ENCODE results near the gene NR4A1. TPM values are rescaled to one million over a fixed set of nuclear protein-coding genes. Genes with fewer than 3 reads are reported as not detected.

NR4A1 gene
- total and polyA plus RNA-seq, 8 donors, result 11.7 to 85.4 (median 30.0) TPM

GRCh38 chr12:52027085-52027843 lies 24.0 kb upstream of the NR4A1 start:
- no peak for TF ChIP-seq CTCF (IDR thresholded peaks at IDR 0.05)
- Histone ChIP-seq H3K9me3 (no peaks in the 10 kb centered on the region), H3K27ac (no peak overlapping the region), H3K36me3 (no peaks in the 10 kb centered on the region), H3K4me1 (peaks cover 0 to 15% (median 2%) of the 10 kb centered on the region in 3 donors), H3K27me3 (no peaks in the 10 kb centered on the region), H3K4me3 (no peak overlapping the region)
- DNase-seq (no peak), ATAC-seq (no peak), FAIRE-seq (no peak)
- intact Hi-C loops (cut with DNase I), result loop anchor here in 2 of 3 donors (5.0 kb wide), 3 partner anchors 55 to 95 kb away; no protein-coding TSS in a partner anchor
- WGBS, 2 donors, result 68 to 70% methylated on average over 12 of the region's 12 CpGs

GRCh38 chr12:52029685-52030084 lies 21.6 kb upstream of the NR4A1 start:
- no peaks in the 10 kb centered on the region for H3K36me3 ChIP-seq
- H3K9me3 ChIP-seq, result no peaks in the 10 kb centered on the region
- peaks cover 0 to 18% (median 5%) of the 10 kb centered on the region in 3 donors for H3K4me1 ChIP-seq
- peak in 2 of 4 donors; percentile 2 to 5 for ATAC-seq
- DNase-seq, result no peak
- no peak for TF ChIP-seq CTCF (IDR thresholded peaks at IDR 0.05)
- 31 to 58% methylated on average over 4 of the region's 4 CpGs for WGBS, 2 donors
- no peak overlapping the region for H3K4me3 ChIP-seq
- no peak overlapping the region for H3K27ac ChIP-seq
- no peaks in the 10 kb centered on the region for H3K27me3 ChIP-seq
- FAIRE-seq, result no peak
- intact Hi-C loops (cut with DNase I), result loop anchor here in 2 of 3 donors (5.0 kb wide), 3 partner anchors 53 to 93 kb away; no protein-coding TSS in a partner anchor

- H3K4me3 ChIP-seq, result peak overlapping the region in 2 of 4 donors; percentile 28 to 41
- FAIRE-seq (peak; percentile 76), ATAC-seq (peak; percentile 40 to 64 (median 56)), DNase-seq (peak in 4 of 6 donors; percentile 64 to 81 (median 67))
- H3K36me3 ChIP-seq, result no peaks in the 10 kb centered on the region
- no peaks in the 10 kb centered on the region for H3K27me3 ChIP-seq
- H3K4me1 ChIP-seq, result peaks cover 6 to 19% (median 8%) of the 10 kb centered on the region in 3 donors
- intact Hi-C loops (cut with DNase I), result no loop called here
- TF ChIP-seq CTCF (IDR thresholded peaks at IDR 0.05), result no peak
- WGBS, 2 donors, result 0 to 1% methylated on average over 5 of the region's 5 CpGs
- H3K9me3 ChIP-seq, result no peaks in the 10 kb centered on the region
- H3K27ac ChIP-seq, result peak overlapping the region; percentile 82 to 94 (median 86)
These were observed 18.8 kb upstream of the NR4A1 start for GRCh38 chr12:52032446-52032803.

- Histone ChIP-seq H3K27me3 (no peaks in the 10 kb centered on the region), H3K9me3 (no peaks in the 10 kb centered on the region), H3K4me3 (peak overlapping the region in 2 of 4 donors; percentile 28 to 41), H3K4me1 (peaks cover 6 to 19% (median 8%) of the 10 kb centered on the region in 3 donors), H3K36me3 (no peaks in the 10 kb centered on the region), H3K27ac (peak overlapping the region; percentile 82 to 94 (median 86))
- peak; percentile 45 for FAIRE-seq
- peak; percentile 88 to 95 (median 93) for ATAC-seq
- 0 to 1% methylated on average over 48 of the region's 48 CpGs for WGBS, 2 donors
- no peak for TF ChIP-seq CTCF (IDR thresholded peaks at IDR 0.05)
- peak; percentile 93 to 99 (median 98) for DNase-seq
- intact Hi-C loops (cut with DNase I), result no loop called here
These were observed 18.3 kb upstream of the NR4A1 start for GRCh38 chr12:52032804-52033445.
